ACC112 (cell line): ENCODE results near the gene RERE.

ENCODE experiments used
- H2AFZ ChIP-seq: fragments of 200-600 bp; sonication (generic); one replicate; pipeline ENCODE4 v1.6.0; 2017; ENCODE audit warnings: antibody characterized with exemption, low read length; ENCODE audit not compliant: unreplicated experiment
- H3K27ac ChIP-seq: fragments of 200-600 bp; sonication (generic); 2 replicates; pipeline ENCODE4 v1.5.1; 2014; ENCODE audit warnings: low read depth, mild to moderate bottlenecking, antibody characterized with exemption, low read length, moderate library complexity
- H3K27me3 ChIP-seq: fragments of 200-600 bp; sonication (generic); 2 replicates; pipeline ENCODE4 v1.6.1; 2014; ENCODE audit warnings: mild to moderate bottlenecking, antibody characterized with exemption, low read length, moderate library complexity, mixed read lengths; ENCODE audit not compliant: insufficient read depth
- H3K36me3 ChIP-seq: fragments of 200-600 bp; sonication (generic); 2 replicates; pipeline ENCODE4 v1.6.1; 2016; ENCODE audit warnings: mild to moderate bottlenecking, antibody characterized with exemption, low read length, moderate library complexity, mixed read lengths; ENCODE audit not compliant: insufficient read depth
- H3K4me1 ChIP-seq: fragments of 200-600 bp; sonication (generic); one replicate; pipeline ENCODE4 v1.6.1; 2016; ENCODE audit warnings: low read length, mixed read lengths; ENCODE audit not compliant: insufficient read depth, unreplicated experiment, control insufficient read depth
- H3K4me3 ChIP-seq: fragments of 200-600 bp; sonication (generic); 2 replicates; pipeline ENCODE4 v1.5.1; 2014; ENCODE audit warnings: mild to moderate bottlenecking, low read depth, low read length
- H3K79me2 ChIP-seq: fragments of 200-600 bp; sonication (generic); one replicate; pipeline ENCODE4 v1.6.0; 2016; ENCODE audit warnings: low read length; ENCODE audit not compliant: control insufficient read depth, unreplicated experiment, insufficient read depth

Gene RERE

GRCh38 chr1:8314346-8315280 is 502.8 kb downstream of the RERE start:
- no peak overlapping the region for H2AFZ ChIP-seq
- H3K79me2 ChIP-seq, result no peaks in the 10 kb centered on the region
- no peaks in the 10 kb centered on the region for H3K27me3 ChIP-seq
- H3K4me3 ChIP-seq, result no peak overlapping the region
- peaks cover 5% of the 10 kb centered on the region for H3K4me1 ChIP-seq
- H3K36me3 ChIP-seq, result no peaks in the 10 kb centered on the region
- no peak overlapping the region for H3K27ac ChIP-seq

- H3K36me3 ChIP-seq, result no peaks in the 10 kb centered on the region
- H3K27me3 ChIP-seq, result no peaks in the 10 kb centered on the region
- no peak overlapping the region for H3K4me3 ChIP-seq
- no peak overlapping the region for H2AFZ ChIP-seq
- H3K27ac ChIP-seq, result no peak overlapping the region
- H3K79me2 ChIP-seq, result no peaks in the 10 kb centered on the region
- peaks cover under 1% of the 10 kb centered on the region for H3K4me1 ChIP-seq
These were observed 504.2 kb downstream of the RERE start for GRCh38 chr1:8313231-8313630.

- Histone ChIP-seq H2AFZ (no peak overlapping the region), H3K27ac (no peak overlapping the region), H3K79me2 (no peaks in the 10 kb centered on the region)
These were observed 504.9 kb downstream of the RERE start for GRCh38 chr1:8312235-8313218.

GRCh38 chr1:8311068-8311718 is 506.2 kb downstream of the RERE start:
- Histone ChIP-seq H3K4me3 (no peak overlapping the region), H3K27me3 (no peaks in the 10 kb centered on the region), H3K36me3 (no peaks in the 10 kb centered on the region), H3K4me1 (no peaks in the 10 kb centered on the region), H3K27ac (no peak overlapping the region), H2AFZ (no peak overlapping the region), H3K79me2 (no peaks in the 10 kb centered on the region)

More at GRCh38 chr1:8312235-8313218, 504.9 kb downstream of the RERE start:
- Histone ChIP-seq H3K4me1 (no peaks in the 10 kb centered on the region), H3K27me3 (no peaks in the 10 kb centered on the region), H3K36me3 (no peaks in the 10 kb centered on the region), H3K4me3 (no peak overlapping the region)

GRCh38 chr1:8307628-8308027 is 509.8 kb downstream of the RERE start:
- no peak overlapping the region for H3K4me3 ChIP-seq
- no peaks in the 10 kb centered on the region for H3K79me2 ChIP-seq
- no peak overlapping the region for H2AFZ ChIP-seq
- H3K27me3 ChIP-seq, result no peaks in the 10 kb centered on the region
- no peak overlapping the region for H3K27ac ChIP-seq
- peaks cover 8% of the 10 kb centered on the region for H3K4me1 ChIP-seq
- no peaks in the 10 kb centered on the region for H3K36me3 ChIP-seq

GRCh38 chr1:8303876-8304275 is 513.6 kb downstream of the RERE start:
- H3K27me3 ChIP-seq, result no peaks in the 10 kb centered on the region
- H3K79me2 ChIP-seq, result no peaks in the 10 kb centered on the region
- H3K4me3 ChIP-seq, result no peak overlapping the region
- H3K27ac ChIP-seq, result no peak overlapping the region
- H3K4me1 ChIP-seq, result peaks cover 8% of the 10 kb centered on the region
- no peak overlapping the region for H2AFZ ChIP-seq
- no peaks in the 10 kb centered on the region for H3K36me3 ChIP-seq

- H3K27ac ChIP-seq, result no peak overlapping the region
- no peaks in the 10 kb centered on the region for H3K79me2 ChIP-seq
- no peaks in the 10 kb centered on the region for H3K27me3 ChIP-seq
- H2AFZ ChIP-seq, result no peak overlapping the region
- H3K4me1 ChIP-seq, result peaks cover 8% of the 10 kb centered on the region
- no peak overlapping the region for H3K4me3 ChIP-seq
- no peaks in the 10 kb centered on the region for H3K36me3 ChIP-seq
These were observed 514.3 kb downstream of the RERE start for GRCh38 chr1:8303141-8303540.
